Activated CD8-positive, alpha-beta memory T cell treated with anti-CD3 and anti-CD28 coated beads, Interleukin-2, amount 50 U/mL, for 24 hours (primary cell): Measurements from ENCODE around the gene HCN2.
"Not testable (repeated sequence)": the region's sequence is repeated elsewhere in the genome, so short reads cannot be mapped to it uniquely, and the experiment has no call there.

ENCODE experiments used
- DNase-seq: peaks from one replicate; pipeline ENCODE4 v3.0.0-alpha.2; 2020; ENCODE audit errors: extremely low read depth

Gene HCN2

DNA sequence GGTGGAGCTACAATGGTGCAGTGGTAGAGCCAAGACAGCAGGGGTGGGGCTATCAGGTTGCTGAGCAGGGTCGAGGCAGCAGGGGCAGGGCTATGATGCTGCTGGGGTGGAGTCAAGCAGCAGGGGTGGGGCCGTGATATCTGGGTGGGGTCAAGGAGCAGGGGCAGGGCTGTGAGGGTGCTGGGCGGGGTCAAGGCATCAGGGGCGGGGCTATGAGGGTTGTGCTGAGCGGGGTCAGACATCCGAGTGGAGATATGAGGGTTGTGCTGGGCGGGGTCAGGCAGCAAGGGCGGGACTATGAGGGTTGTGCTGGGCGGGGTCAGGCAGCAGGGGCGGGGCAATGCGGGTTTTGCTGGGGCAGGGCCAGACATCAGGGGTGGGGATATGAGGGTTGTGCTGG lies 14.7 kb downstream of the HCN2 start:
- no peak for DNase-seq

DNA sequence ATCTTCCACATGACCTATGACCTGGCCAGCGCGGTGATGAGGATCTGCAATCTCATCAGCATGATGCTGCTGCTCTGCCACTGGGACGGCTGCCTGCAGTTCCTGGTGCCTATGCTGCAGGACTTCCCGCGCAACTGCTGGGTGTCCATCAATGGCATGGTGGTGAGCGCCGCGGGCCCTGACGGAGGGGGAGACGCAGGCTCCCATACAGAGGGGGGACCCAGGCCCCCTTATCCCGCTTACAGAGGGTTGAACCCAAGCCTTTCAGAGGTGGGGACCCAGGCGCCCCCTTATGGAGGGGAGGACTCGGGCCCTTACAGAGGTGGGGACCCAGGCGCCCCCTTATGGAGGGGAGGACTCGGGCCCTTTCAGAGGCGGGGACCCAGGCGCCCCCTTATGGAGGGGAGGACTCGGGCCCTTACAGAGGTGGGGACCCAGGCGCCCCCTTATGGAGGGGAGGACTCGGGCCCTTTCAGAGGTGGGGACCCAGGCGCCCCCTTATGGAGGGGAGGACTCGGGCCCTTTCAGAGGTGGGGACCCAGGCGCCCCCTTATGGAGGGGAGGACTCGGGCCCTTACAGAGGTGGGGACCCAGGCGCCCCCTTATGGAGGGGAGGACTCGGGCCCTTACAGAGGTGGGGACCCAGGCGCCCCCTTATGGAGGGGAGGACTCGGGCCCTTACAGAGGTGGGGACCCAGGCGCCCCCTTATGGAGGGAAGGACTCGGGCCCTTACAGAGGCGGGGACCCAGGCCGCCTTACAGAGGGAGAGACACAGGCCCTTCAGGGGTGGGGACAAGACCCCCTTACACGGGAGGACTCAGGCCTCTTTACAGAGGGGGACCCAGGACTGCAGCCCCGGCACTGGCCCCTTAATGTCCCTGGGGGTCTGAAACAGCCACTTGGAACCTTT lies 15.6 kb downstream of the HCN2 start:
- not testable (repeated sequence) for DNase-seq

DNA sequence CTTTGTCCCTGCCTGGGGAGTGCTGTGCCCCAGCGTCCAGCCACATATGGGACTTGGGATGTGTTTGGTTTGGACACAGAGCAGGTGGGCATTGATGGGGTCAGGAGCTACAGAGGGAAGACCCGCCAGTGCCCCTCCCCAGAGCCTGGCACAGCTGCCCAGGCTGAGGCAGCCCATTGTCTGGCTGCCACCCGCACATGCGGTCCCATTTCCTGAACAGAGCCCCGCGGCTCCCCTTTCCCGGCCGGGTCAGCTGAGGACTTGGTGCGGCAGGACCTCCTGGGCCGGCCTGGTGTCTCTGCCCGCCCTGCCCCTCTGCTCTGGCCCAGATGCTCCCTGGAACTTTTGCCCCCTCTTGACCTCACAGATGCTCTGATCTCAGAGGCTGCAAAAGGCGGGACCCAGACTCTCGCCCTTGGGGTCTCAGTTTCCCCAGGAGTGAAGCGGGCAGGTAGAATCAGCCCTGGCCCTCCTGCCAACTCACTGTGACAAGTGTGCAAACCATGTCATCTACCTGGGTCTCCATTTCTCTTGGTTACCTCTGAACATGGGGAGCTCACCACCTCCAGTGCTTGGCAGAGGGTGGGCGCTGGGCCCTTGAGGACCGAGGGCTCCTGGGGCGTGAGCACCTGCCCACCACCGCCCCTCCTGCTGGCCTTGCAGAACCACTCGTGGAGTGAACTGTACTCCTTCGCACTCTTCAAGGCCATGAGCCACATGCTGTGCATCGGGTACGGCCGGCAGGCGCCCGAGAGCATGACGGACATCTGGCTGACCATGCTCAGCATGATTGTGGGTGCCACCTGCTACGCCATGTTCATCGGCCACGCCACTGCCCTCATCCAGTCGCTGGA lies 17.8 kb downstream of the HCN2 start:
- DNase-seq, result no peak

DNA sequence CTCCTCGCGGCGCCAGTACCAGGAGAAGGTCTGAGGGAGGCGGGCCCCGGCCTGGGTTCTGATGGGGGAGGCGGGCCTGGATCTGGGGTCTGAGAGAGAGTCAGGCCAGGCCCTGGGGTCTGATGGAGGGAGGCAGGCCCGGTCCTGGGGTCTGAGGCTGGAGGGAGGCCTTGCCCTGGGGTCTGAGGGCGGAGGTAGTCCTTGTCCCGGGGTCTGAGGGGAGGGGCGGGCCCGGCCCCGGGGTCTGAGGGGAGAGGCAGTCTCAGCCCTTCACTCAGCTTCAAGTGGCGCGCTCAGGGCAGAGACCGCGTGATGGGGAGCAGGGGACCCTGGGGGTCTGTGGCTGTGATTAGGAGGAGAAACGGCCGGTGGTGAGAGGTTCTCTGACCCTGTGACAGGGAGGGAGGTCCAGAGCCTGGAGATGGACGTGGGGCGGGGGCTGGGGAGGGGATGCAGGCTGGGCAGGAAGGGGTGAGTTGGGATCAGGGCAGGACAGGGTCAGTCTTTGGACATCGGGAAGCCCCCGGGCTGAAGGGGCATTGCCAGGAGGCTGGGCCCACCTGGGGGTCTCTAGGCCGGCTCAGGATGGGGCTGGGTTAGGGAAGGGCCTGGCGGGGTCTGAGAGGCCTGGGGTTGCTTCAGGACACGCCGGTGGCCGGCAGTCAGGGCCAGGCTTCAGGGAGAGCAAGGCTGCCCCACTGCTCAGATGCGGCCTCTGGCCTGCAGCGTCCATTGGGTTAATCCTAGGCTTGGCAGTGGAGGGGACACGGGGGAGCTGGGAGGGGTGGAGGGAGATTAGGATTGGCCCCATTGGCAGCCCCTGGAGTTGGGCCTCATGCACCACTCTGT lies 18.7 kb downstream of the HCN2 start:
- DNase-seq, result no peak

DNA sequence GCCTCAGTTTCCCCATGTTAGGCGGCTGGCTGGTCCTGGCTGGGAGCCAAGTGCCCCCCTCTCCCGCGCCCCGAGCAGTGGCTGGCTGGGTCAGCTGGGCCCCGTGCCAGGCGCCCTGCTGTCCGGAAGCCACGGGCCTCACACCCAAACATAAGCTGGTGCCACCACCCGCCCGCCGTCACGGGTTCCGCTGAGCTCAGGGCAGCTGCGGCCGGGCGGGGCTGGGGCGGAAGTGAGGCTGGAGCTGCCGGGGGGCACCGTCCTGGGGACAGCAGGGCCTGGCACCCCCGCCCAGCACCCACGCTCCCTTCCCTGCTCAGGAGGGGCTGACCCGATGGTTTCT lies 19.3 kb downstream of the HCN2 start:
- no peak for DNase-seq

DNA sequence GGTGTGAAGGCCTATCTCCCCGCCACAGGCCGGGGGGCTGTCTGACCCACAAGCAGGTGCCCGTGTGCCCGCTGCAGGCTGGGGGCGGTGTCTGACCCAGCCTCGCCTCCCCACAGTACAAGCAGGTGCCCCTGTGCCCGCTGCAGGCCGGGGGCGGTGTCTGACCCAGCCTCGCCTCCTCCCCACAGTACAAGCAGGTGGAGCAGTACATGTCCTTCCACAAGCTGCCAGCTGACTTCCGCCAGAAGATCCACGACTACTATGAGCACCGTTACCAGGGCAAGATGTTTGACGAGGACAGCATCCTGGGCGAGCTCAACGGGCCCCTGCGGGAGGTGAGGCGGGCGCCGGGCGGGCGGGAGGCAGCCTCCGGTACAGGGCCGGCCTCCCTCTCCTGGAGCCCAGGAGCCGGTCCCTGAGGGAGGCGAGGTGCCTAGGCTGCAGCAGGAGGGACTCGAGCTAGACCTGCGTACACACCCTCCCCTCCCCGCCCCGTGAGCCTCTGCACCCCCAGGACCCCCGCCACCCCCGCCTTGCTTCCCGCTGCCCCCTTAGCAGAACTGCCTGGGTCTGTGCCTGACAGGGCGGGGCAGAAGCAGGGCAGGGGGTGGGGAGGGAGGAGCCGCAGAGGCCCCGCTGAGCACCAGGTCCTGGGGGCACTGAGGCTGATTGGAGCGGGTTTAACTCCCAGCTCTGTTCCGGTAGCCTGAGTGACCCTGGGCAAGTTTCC lies 20.6 kb downstream of the HCN2 start:
- DNase-seq, result no peak

DNA sequence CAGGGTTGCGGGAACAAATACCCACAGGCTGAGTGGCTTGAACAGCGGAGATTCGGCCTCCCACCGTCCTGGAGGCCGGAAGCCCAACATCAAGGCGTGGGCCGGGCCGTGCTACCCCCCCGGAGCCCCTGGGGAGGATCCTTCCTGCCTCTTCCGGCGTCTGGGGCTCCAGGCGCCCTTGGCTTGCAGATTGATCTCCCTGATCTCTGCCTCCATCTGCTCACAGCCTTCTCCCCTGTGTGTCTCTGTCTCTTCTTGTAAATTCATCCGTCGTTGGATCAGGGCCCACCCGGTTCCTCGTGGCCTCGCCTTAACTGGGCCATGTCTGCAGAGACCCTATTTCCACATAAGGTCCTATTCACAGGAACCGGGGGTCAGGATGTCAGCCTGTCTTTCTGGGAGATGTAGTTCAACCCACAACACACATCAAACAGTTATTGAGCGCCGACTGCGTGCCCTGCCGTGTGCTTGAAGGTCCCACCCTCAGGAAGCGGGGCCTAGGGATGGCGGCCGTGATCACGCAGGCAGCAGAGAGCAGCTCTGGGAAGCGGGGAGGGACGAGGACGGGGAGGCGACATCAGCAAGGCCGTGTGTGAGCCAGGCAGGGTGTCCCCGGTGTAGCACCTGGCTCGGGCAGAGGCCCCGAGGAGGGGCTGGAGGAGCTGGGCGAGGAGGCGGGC lies 21.3 kb downstream of the HCN2 start:
- DNase-seq, result no peak

DNA sequence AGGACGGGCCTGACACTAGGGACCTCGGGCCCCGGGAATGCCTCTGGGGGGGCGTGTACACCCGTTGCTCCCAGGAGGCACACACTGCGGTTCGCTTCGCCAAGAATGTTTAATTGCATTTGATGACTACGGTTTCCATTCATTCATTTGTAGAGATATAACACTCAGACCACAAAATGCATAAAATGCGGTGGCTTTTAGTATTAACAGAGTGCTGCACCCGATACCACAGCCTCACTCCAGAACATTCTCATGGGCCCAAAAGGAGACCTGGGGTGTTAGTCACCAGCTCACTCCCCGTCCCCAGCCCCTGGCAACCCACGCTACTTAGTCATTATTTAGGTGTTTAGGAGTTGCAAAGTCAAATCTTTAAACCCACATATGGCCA lies 21.8 kb downstream of the HCN2 start:
- no peak for DNase-seq

DNA sequence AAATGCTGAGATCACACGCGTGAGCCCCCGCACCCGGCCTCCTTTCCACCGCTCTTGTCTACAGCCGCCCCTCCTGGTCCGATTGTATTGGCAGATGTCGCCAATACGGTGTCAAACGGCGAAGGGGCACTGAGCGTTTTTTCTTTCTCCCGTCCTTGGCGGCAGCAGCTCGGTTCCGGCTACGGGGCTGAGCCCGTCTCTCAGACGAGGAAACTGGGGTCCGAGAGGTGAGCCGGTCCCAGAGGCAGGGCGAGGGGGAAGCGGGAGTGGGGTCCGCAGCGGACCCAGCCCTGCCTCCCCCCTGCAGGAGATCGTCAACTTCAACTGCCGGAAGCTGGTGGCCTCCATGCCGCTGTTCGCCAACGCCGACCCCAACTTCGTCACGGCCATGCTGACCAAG lies 23.3 kb downstream of the HCN2 start:
- DNase-seq, result no peak

DNA sequence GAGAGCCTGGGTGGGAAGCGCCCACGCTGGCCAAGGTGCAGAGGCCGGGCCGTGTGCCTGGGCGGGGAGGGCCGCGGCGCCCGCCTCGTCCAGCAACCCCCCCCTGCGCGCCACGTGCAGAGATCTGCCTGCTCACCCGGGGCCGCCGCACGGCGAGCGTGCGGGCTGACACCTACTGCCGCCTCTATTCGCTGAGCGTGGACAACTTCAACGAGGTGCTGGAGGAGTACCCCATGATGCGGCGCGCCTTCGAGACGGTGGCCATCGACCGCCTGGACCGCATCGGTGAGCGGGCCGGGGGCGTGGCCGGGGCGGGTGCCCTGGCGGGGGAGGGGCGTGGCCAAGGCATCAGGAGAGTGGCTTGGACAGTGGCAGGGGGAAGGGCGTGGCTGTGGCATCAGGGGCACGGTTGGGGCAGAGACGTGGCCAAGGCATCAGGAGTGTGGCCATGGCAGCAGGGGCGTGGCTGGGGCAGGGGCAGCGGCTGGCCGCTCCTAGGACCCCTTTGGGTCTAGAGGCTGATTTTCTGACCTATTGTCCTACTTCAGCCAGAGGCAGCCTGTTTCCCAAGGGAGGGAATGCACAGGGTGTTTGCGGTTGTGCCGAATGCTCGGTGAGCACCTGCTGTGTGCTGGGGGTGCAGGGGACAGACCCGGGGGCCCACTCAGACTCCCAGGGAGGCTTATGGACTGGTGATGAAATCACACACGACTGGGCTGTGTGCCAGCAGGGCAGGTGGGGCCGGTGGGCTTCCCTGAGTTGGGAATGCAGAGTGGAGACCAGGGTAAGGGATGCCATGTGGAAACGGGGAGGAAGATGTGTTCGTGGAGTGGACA lies 24.3 kb downstream of the HCN2 start:
- DNase-seq, result no peak

DNA sequence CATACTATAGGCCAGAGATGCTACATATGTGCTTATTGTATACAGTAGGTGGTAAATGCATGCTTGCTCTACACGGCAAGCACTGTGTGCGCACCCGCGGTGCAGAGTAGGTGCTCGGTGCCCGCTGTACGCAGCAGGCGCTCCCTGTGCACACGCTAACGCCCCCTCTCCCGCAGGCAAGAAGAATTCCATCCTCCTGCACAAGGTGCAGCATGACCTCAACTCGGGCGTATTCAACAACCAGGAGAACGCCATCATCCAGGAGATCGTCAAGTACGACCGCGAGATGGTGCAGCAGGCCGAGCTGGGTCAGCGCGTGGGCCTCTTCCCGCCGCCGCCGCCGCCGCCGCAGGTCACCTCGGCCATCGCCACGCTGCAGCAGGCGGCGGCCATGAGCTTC lies 25.9 kb downstream of the HCN2 start:
- DNase-seq, result no peak

DNA sequence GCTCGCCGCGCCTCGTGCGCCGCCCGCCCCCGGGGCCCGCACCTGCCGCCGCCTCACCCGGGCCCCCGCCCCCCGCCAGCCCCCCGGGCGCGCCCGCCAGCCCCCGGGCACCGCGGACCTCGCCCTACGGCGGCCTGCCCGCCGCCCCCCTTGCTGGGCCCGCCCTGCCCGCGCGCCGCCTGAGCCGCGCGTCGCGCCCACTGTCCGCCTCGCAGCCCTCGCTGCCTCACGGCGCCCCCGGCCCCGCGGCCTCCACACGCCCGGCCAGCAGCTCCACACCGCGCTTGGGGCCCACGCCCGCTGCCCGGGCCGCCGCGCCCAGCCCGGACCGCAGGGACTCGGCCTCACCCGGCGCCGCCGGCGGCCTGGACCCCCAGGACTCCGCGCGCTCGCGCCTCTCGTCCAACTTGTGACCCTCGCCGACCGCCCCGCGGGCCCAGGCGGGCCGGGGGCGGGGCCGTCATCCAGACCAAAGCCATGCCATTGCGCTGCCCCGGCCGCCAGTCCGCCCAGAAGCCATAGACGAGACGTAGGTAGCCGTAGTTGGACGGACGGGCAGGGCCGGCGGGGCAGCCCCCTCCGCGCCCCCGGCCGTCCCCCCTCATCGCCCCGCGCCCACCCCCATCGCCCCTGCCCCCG lies 26.5 kb downstream of the HCN2 start:
- DNase-seq, result no peak

DNA sequence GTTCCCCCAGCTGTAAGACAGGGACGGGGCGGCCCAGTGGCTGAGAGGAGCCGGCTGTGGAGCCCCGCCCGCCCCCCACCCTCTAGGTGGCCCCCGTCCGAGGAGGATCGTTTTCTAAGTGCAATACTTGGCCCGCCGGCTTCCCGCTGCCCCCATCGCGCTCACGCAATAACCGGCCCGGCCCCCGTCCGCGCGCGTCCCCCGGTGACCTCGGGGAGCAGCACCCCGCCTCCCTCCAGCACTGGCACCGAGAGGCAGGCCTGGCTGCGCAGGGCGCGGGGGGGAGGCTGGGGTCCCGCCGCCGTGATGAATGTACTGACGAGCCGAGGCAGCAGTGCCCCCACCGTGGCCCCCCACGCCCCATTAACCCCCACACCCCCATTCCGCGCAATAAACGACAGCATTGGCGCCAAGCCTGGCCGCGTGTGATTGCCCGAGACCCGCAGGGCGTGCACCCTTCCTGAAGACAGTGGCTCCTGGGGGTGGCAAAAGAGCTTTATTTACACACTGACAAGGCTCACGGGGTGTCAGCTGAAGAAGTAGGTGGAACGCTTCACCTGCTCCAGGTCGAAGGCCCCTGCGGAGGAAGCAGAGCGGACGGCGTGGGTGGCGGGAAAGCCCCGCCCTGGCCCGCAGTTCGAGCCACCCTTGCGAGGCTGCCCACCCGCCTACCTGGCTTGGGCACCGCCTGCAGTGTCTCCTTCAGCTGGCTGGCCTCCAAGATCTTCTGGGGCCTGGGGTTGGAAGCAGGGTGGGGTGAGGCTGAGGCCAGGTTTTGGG lies 27.3 kb downstream of the HCN2 start:
- DNase-seq, result no peak

DNA sequence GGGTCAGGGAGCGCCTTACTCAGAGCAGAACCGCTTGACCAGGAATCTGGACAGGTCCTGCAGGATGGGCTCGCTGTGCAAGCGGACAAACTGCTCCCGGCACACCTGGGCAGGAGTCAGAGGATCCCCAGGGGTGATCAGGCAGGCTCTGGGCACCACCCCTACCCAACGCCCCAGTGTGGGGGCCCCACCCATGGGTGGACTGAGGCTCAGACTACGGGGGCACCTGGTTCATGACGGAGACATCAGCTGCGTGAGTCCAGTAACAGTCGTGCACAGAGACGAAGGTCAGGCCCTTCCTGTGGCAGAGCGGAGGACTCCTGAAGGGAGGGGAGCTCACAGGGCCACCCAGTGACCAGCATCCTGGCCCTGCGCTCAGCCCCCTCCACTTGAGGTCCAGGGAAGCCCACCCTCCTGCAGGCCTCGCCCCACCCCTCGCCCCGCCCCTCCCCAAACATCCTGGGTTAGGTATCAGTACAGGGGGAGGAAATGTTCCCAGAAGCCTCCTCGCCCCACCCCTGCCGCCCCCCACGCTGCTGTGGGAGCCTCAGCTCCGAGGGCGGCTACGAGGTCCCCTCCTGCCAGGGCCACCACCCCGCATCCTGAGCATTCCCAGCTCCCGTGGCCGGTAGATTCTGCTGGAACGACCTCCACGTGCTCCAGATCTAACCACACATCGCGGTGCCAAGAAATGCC lies 28.0 kb downstream of the HCN2 start:
- no peak for DNase-seq

DNA sequence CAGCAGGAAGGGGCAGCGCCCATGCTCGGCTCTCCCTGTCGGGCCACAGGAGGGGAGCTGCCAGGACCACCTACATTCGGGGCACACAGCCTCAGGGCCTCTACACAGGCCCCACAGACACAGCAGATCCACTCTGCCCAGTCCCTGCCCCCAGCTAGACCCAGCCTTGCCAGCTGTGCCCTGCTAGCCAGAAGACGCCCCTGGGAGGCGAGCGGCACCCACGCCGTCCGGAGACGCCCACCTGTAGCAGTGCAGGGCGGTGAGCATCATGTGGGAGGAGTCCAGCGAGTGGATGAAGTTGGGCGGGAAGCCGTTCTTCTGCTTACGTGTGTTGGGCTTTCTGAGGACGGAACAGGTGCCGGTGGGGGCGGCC lies 28.6 kb downstream of the HCN2 start:
- no peak for DNase-seq

DNA sequence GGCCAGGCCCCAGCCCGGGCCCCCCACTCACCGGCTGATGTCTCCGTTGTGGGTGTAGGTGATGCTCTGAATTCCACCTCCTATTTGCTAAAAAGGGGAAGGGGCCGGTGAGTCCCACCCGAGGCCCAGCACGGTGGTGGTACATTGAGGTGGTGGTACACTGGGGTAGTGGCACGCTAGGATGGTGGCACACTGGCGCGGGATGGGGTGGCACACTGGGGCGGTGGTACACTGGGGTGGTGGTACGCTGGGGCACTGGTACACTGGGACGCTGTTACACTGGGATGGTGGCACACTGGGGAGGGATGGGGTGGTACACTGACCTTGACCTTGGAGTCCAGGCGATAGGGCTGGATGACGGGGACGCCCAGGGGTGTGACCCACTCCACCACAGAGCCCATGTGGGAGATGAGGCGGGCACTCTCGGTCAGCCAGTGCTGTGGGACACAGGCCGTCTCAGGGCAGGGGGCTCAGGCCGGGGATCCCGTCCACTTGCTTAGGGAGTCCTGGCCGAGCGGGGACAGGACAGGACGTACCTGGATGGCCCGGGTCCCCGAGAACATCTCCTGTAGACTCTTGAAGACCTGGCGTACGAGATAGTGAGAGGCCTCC lies 29.1 kb downstream of the HCN2 start:
- no peak for DNase-seq

DNA sequence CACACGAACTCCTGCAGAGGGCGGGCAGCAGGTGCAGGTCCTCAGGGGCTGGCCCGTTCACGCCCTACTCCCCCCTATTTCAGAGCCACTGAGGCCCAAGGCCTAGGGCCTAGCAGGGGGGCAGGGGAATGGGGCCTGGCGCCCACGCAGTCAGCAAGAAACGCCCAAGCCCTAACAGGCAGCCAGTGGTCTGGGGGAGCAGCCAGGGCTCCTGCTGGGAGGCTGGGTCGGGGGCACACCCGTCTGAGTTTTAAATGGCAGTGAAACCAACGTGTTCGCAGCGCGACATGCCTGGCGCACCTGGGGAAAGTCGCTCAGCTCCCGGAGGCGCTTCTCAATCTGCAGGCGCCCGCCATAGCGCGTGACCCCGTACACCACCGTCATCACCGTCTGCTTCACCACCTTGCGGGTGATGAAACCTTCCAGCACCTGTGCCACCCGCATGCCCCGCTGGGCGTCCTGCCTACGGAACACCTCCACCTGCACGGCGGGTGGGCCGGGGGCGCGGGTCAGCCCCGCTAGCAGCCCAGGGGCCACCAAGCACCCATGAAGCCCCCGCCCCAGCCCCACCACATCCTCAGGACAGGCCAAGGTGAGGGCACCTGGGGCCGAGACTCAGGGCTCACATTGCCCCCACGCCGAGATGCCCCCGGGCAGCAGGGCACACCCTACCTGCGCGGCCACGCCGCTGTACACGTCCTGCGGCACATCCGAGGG lies 29.8 kb downstream of the HCN2 start:
- DNase-seq, result no peak
